Fibroblast of pulmonary artery (primary cell): Measurements from ENCODE around the gene TRIM46.

Source experiments
- DNase-seq: peaks from one replicate; pipeline ENCODE4 v3.0.0-alpha.2; 2010; ENCODE audit warnings: low read depth
- H3K4me3 ChIP-seq: replicated peaks from 2 replicates; pipeline ENCODE4 v1.5.1; 2011; ENCODE audit warnings: low read depth, mild to moderate bottlenecking, control low read depth, low read length, moderate library complexity
- TF ChIP-seq, protein P1 (sequence below): IDR thresholded peaks from 2 replicates; pipeline ENCODE4 v1.5.1; 2011; ENCODE audit warnings: mild to moderate bottlenecking, control low read depth, low read length, inconsistent platforms; ENCODE audit errors: missing control alignments

Gene TRIM46

GRCh38 chr1:155197901-155198546 lies 24.4 kb downstream of the TRIM46 start:
- TF ChIP-seq, protein P1, sequence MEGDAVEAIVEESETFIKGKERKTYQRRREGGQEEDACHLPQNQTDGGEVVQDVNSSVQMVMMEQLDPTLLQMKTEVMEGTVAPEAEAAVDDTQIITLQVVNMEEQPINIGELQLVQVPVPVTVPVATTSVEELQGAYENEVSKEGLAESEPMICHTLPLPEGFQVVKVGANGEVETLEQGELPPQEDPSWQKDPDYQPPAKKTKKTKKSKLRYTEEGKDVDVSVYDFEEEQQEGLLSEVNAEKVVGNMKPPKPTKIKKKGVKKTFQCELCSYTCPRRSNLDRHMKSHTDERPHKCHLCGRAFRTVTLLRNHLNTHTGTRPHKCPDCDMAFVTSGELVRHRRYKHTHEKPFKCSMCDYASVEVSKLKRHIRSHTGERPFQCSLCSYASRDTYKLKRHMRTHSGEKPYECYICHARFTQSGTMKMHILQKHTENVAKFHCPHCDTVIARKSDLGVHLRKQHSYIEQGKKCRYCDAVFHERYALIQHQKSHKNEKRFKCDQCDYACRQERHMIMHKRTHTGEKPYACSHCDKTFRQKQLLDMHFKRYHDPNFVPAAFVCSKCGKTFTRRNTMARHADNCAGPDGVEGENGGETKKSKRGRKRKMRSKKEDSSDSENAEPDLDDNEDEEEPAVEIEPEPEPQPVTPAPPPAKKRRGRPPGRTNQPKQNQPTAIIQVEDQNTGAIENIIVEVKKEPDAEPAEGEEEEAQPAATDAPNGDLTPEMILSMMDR = no peak
- H3K4me3 ChIP-seq = no peak overlapping the region
- DNase-seq = no peak

GRCh38 chr1:155198547-155198906 lies 24.9 kb downstream of the TRIM46 start:
- DNase-seq = no peak
- TF ChIP-seq, protein P1 = no peak
- H3K4me3 ChIP-seq = no peak overlapping the region

DNA sequence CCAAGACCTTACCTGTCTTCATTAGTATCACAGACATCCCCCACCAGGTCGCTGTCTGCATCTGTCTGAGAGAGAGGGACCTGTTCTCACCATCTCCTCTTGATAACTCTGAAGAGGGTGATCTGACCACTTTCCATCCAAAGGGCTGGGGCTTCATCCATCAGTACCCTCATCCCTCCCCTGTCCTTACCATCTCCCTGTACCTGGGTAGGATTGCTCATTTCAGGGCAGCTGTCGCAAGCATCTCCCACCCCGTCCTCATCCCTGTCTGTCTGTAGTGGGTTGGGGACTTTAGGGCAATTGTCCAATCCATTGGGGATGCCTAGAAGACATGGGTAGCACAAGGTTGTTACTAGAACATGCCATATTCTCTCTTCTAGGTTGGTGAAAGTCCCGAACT lies 26.1 kb downstream of the TRIM46 start:
- H3K4me3 ChIP-seq = no peak overlapping the region
- TF ChIP-seq, protein P1 = no peak
- no peak for DNase-seq

- TF ChIP-seq, protein P1 = no peak
- H3K4me3 ChIP-seq = no peak overlapping the region
- no peak for DNase-seq
Observed at GRCh38 chr1:155200920-155201319, 27.3 kb downstream of the TRIM46 start.

DNA sequence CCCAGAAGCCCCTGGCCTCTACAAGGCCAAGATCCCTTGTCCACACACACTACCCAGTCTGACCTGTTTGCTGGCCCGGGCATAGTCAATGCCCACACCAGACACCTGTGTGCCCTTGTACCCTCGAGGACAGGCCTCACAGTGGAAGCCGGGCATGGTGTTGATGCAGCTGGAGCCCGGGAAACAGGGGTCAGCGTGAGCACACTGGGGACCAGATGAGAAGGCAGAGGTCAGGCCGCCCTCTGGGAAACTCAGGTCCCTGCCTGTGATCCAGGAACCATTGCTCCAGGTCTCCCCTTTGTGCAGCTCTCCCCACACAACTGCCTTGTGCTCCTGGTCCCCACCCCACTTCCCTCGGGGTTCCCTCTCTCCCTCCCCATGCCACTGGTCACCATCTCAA lies 28.5 kb downstream of the TRIM46 start:
- TF ChIP-seq, protein P1 = no peak
- no peak overlapping the region for H3K4me3 ChIP-seq
- DNase-seq = no peak

DNA sequence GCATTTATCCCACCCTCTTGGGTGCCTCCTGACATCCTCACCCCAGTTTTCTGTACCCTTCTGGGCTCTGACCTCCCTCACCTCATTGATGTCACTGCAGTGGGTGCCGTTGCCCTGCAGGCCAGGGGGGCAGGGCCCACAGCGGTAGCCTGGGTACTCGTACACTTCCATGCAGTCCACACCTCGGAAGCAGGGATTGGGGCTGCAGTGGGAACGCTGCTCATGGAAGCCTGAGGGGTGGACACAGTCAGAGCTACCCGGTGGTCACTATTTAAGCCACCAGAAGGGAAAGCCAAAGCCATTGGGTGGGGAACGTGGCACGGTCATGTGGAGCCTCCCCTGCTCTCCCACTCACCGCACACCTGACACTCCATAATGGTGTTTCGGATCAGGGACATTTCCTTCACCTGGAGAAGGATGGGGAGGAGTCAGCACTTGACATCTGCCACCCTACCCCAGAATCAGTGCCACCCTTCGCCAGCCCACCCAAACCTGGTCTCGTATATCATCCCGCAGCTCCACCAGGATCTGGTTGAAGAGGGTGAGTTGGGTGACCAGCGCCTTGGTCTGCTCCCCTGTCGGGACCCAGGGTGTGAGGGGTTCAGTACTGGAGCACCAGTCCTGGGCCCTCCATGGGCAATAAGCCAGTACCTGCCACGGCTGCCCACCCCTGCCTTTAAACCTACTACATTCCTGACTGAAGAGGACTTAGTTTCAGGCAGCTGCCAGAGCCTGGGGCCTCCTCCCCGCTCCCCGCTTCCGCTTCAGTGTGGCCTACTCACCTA lies 29.3 kb downstream of the TRIM46 start:
- TF ChIP-seq, protein P1 = no peak
- no peak overlapping the region for H3K4me3 ChIP-seq
- DNase-seq = no peak
